ENCODE measurements around the gene KRTAP21-2. TPM values are rescaled to one million over a fixed set of nuclear protein-coding genes. Genes with fewer than 3 reads are reported as not detected.

KRTAP21-2 gene
- total RNA-seq, 1 donor from 2014 or later = not detected

- H4K20me1 ChIP-seq (ENCODE audit: low read depth) = no peaks in the 10 kb centered on the region
- no peaks in the 10 kb centered on the region for H3F3A ChIP-seq (ENCODE audit: low read depth)
- no peak overlapping the region for H3K4me2 ChIP-seq
- no peaks in the 10 kb centered on the region for H3K36me3 ChIP-seq
- Mint-ChIP-seq H3K4me3 (no peak overlapping the region), H3K36me3 (no peaks in the 10 kb centered on the region), H3K4me1 (no peaks in the 10 kb centered on the region), H3K27ac (no peak overlapping the region), H3K27me3 (ENCODE audit: insufficient read depth, low read depth) (peaks cover 2% of the 10 kb centered on the region), H3K9me3 (no peaks in the 10 kb centered on the region)
- peaks cover 5% of the 10 kb centered on the region for H3K9me3 ChIP-seq (ENCODE audit: low read depth)
- H3K27me3 ChIP-seq = no peaks in the 10 kb centered on the region
- H2AFZ ChIP-seq (replicated peaks) = no peak overlapping the region
- H3K4me1 ChIP-seq = no peaks in the 10 kb centered on the region
- no peaks in the 10 kb centered on the region for H3K79me2 ChIP-seq (ENCODE audit: low read depth)
- TF ChIP-seq CTCF (IDR thresholded peaks at IDR 0.05) (no peak), EZH2 (IDR thresholded peaks at IDR 0.05) (no peak), EZH2phosphoT487 (IDR thresholded peaks at IDR 0.05) (no peak)
- DNase-seq (ENCODE audit: low spot score) = no peak
- no peak overlapping the region for H3K4me3 ChIP-seq
- no peak overlapping the region for H3K9ac ChIP-seq
- H3K27ac ChIP-seq = no peak overlapping the region
These were observed 32.1 kb downstream of the KRTAP21-2 start for GRCh38 chr21:30714946-30715345.

- Histone ChIP-seq H3K27me3 (no peaks in the 10 kb centered on the region), H3K4me1 (no peaks in the 10 kb centered on the region), H3K9me3 (ENCODE audit: low read depth) (peaks cover 5% of the 10 kb centered on the region), H3K79me2 (ENCODE audit: low read depth) (no peaks in the 10 kb centered on the region), H3K4me3 (no peak overlapping the region), H3K4me2 (no peak overlapping the region), H4K20me1 (ENCODE audit: low read depth) (no peaks in the 10 kb centered on the region), H3K36me3 (no peaks in the 10 kb centered on the region), H3K27ac (no peak overlapping the region), H3K9ac (no peak overlapping the region), H2AFZ (replicated peaks) (no peak overlapping the region), H3F3A (ENCODE audit: low read depth) (no peaks in the 10 kb centered on the region)
- peaks cover 2% of the 10 kb centered on the region for H3K27me3 Mint-ChIP-seq (ENCODE audit: insufficient read depth, low read depth)
- no peaks in the 10 kb centered on the region for H3K36me3 Mint-ChIP-seq
- DNase-seq (ENCODE audit: low spot score) = no peak
- no peaks in the 10 kb centered on the region for H3K4me1 Mint-ChIP-seq
- H3K4me3 Mint-ChIP-seq = no peak overlapping the region
- TF ChIP-seq CTCF (IDR thresholded peaks at IDR 0.05) = no peak
- TF ChIP-seq EZH2phosphoT487 (IDR thresholded peaks at IDR 0.05) = no peak
- TF ChIP-seq EZH2 (IDR thresholded peaks at IDR 0.05) = no peak
- no peak overlapping the region for H3K27ac Mint-ChIP-seq
- H3K9me3 Mint-ChIP-seq = no peaks in the 10 kb centered on the region
These were observed 32.6 kb downstream of the KRTAP21-2 start for GRCh38 chr21:30714456-30714855.

GRCh38 chr21:30713766-30714165, 33.3 kb downstream of the KRTAP21-2 start:
- Mint-ChIP-seq H3K27ac (no peak overlapping the region), H3K9me3 (no peaks in the 10 kb centered on the region), H3K36me3 (no peaks in the 10 kb centered on the region), H3K4me1 (no peaks in the 10 kb centered on the region), H3K27me3 (ENCODE audit: insufficient read depth, low read depth) (peaks cover 2% of the 10 kb centered on the region), H3K4me3 (no peak overlapping the region)
- Histone ChIP-seq H3K4me2 (no peak overlapping the region), H3K79me2 (ENCODE audit: low read depth) (no peaks in the 10 kb centered on the region), H4K20me1 (ENCODE audit: low read depth) (no peaks in the 10 kb centered on the region), H3K4me3 (no peak overlapping the region), H3K27me3 (no peaks in the 10 kb centered on the region), H3K36me3 (no peaks in the 10 kb centered on the region), H3K4me1 (no peaks in the 10 kb centered on the region), H2AFZ (replicated peaks) (no peak overlapping the region), H3K27ac (no peak overlapping the region), H3F3A (ENCODE audit: low read depth) (no peaks in the 10 kb centered on the region), H3K9ac (no peak overlapping the region), H3K9me3 (ENCODE audit: low read depth) (peaks cover 5% of the 10 kb centered on the region)
- no peak for DNase-seq (ENCODE audit: low spot score)
- no peak for TF ChIP-seq EZH2 (IDR thresholded peaks at IDR 0.05)

- H3K36me3 Mint-ChIP-seq = no peaks in the 10 kb centered on the region
- H4K20me1 ChIP-seq (ENCODE audit: low read depth) = no peaks in the 10 kb centered on the region
- H3K36me3 ChIP-seq = no peaks in the 10 kb centered on the region
- H3K27ac Mint-ChIP-seq = no peak overlapping the region
- H3K9ac ChIP-seq = no peak overlapping the region
- H3K27me3 ChIP-seq = no peaks in the 10 kb centered on the region
- no peaks in the 10 kb centered on the region for H3K4me1 Mint-ChIP-seq
- H3K9me3 Mint-ChIP-seq = no peaks in the 10 kb centered on the region
- no peak overlapping the region for H3K27ac ChIP-seq
- peaks cover 5% of the 10 kb centered on the region for H3K9me3 ChIP-seq (ENCODE audit: low read depth)
- peaks cover 2% of the 10 kb centered on the region for H3K27me3 Mint-ChIP-seq (ENCODE audit: insufficient read depth, low read depth)
- TF ChIP-seq EZH2phosphoT487 (IDR thresholded peaks at IDR 0.05) (no peak), EZH2 (IDR thresholded peaks at IDR 0.05) (no peak), CTCF (IDR thresholded peaks at IDR 0.05) (no peak)
- no peak overlapping the region for H2AFZ ChIP-seq (replicated peaks)
- H3K4me2 ChIP-seq = no peak overlapping the region
- H3K79me2 ChIP-seq (ENCODE audit: low read depth) = no peaks in the 10 kb centered on the region
- H3F3A ChIP-seq (ENCODE audit: low read depth) = no peaks in the 10 kb centered on the region
- H3K4me1 ChIP-seq = no peaks in the 10 kb centered on the region
- no peak for DNase-seq (ENCODE audit: low spot score)
- no peak overlapping the region for H3K4me3 ChIP-seq
- H3K4me3 Mint-ChIP-seq = no peak overlapping the region
These were observed 36.6 kb downstream of the KRTAP21-2 start for GRCh38 chr21:30710499-30710898.

All from neural progenitor cell (in vitro differentiated cells).